Measurements from ENCODE around the gene RHBDF1.
"Not testable (repeated sequence)": the region's sequence is repeated elsewhere in the genome, so short reads cannot be mapped to it uniquely, and the experiment has no call there.

The RHBDF1 gene

GRCh38 chr16:35678-36305 lies 36.6 kb downstream of the RHBDF1 start:
- peak; percentile 1 for DNase-seq

GRCh38 chr16:35011-35677 lies 37.3 kb downstream of the RHBDF1 start:
- DNase-seq, result peak; percentile 46

- peak; percentile 10 for DNase-seq
Observed at GRCh38 chr16:34648-34987, 37.8 kb downstream of the RHBDF1 start.

GRCh38 chr16:33877-34647 lies 38.4 kb downstream of the RHBDF1 start:
- peak; percentile 1 for DNase-seq

DNA sequence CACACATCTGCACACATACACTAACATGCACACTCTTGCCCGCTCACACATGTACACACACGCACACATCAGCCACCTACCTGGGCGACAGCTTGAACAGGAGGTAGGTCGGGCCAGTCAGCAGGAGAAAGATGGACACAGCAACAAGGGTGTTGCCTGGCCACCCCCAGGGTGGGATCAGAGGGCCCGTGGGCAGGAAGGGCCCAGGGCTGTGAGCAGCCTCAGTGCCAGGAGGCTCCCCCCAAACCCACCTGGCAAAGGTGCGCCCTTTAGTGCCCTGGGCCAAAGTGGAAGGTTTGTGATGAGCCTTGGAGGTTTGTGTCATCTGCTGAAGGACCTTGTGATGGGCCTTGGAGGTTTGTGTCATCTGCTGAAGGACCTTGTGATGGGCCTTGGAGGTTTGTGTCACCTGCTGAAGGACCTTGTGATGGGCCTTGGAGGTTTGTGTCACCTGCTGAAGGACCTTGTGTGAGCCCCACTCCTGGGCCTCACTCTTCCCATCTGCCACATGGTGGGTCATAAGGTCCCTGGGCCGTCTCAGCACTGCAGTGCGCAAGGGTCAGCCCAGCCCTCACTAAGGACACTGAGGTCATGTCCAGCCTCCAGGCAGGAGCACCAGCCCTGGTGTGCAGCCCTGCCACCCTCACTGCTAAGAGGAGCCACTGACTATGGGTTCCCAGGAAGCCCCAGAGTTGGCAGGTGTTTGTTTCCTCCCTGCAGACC lies 39.1 kb downstream of the RHBDF1 start:
- not testable (repeated sequence) for DNase-seq

- DNase-seq, result not testable (repeated sequence)
Observed at GRCh38 chr16:30627-31026, 41.8 kb downstream of the RHBDF1 start.

DNA sequence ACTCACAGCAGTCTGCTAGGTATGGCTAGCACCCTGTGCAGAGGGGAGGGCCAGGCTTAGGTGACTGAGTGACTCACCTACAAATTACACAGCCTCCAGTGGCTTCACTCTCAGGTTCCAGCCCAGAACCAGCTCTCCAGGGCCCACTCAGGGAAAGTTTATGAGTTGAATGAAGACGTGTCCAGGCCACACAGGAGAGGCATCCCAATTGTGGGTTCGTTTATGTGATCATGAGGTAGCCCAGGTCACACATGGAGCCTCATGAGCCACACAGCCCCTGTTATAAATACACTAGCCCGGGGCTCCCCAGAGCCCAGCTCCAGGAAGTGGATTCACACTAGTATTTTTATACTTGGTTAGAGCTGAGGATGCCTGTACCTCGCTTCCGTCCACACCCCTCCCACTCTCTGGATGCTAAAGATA lies 46.5 kb downstream of the RHBDF1 start:
- DNase-seq, result not testable (repeated sequence)

GRCh38 chr16:24151-24550 lies 48.3 kb downstream of the RHBDF1 start:
- not testable (repeated sequence) for DNase-seq

- not testable (repeated sequence) for DNase-seq
Observed at GRCh38 chr16:20886-21285, 51.5 kb downstream of the RHBDF1 start.

DNA sequence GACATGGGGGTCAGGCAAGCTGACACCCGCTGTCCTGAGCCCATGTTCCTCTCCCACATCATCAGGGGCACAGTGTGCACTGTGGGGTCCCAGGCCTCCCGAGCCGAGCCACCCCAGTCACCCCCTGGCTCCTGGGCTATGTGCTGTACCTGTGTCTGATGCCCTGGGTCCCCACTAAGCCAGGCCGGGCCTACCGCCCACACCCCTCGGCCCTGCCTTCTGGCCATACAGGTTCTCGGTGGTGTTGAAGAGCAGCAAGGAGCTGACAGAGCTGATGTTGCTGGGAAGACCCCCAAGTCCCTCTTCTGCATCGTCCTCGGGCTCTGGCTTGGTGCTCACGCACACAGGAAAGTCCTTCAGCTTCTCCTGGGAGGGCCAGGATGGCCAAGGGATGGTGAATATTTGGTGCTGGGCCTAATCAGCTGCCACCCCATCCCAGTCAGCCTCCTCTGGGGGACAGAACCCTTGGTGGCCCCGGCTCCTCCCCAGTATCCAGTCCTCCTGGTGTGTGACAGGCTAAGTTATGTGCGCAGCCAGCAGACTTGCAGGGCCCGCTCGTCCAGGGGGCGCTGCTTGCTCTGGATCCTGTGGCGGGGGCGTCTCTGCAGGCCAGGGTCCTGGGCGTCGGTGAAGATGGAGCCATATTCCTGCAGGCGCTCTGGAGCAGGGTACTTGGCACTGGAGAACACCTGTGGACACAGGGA lies 55.2 kb downstream of the RHBDF1 start:
- not testable (repeated sequence) for DNase-seq

DNA sequence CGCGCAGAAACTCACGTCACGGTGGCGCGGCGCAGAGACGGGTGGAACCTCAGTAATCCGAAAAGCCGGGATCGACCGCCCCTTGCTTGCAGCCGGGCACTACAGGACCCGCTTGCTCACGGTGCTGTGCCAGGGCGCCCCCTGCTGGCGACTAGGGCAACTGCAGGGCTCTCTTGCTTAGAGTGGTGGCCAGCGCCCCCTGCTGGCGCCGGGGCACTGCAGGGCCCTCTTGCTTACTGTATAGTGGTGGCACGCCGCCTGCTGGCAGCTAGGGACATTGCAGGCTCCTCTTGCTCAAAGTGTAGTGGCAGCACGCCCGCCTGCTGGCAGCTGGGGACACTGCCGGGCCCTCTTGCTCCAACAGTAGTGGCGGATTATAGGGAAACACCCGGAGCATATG lies 61.7 kb downstream of the RHBDF1 start:
- not testable (repeated sequence) for DNase-seq

DNA sequence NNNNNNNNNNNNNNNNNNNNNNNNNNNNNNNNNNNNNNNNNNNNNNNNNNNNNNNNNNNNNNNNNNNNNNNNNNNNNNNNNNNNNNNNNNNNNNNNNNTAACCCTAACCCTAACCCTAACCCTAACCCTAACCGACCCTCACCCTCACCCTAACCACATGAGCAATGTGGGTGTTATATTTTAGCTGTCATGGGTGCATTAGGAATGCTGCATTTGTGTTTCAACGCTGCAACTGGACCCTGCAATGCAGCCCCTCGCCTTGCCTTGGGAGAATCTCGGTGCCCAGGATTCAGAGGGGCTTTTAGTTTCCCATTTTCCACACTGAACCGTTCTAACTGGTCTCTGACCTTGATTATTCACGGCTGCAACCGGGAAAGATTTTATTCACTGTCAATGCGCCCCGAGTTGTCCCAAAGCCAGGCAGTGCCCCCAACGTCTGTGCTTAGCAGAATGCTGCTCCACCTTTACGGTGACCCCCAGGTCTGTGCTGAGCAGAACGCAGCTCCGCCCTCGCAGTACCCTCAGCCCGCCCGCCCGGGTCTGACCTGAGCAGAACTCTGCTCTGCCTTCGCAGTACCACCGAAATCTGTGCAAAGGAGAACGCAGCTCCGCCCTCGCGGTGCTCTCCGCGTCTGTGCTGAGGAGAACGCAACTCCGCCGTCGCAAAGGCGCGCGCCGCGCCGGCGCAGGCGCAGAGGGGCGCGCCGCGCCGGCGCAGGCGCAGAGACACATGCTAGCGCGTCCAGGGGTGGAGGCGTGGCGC lies 62.3 kb downstream of the RHBDF1 start:
- peak; percentile 1 for DNase-seq

Measured in RPMI8226 (cell line).